HUES64 (cell line): ENCODE results near the gene CBFA2T3. TPM values are rescaled to one million over a fixed set of nuclear protein-coding genes. Genes with fewer than 3 reads are reported as not detected.

Experiments
- H3K27ac ChIP-seq: 2 replicates; pipeline ENCODE4 v1.7.0; 2013; ENCODE audit warnings: low read depth, low read length, inconsistent platforms
- H3K27me3 ChIP-seq: 2 replicates; pipeline ENCODE4 v1.6.1; 2013; ENCODE audit warnings: mild to moderate bottlenecking, low read length; ENCODE audit not compliant: insufficient read depth
- H3K36me3 ChIP-seq: 2 replicates; pipeline ENCODE4 v1.6.1; 2013; ENCODE audit warnings: mild to moderate bottlenecking, low read length; ENCODE audit not compliant: insufficient read depth
- H3K4me1 ChIP-seq: 2 replicates; pipeline ENCODE4 v1.6.1; 2013; ENCODE audit warnings: mild to moderate bottlenecking, low read length, moderate library complexity; ENCODE audit not compliant: insufficient read depth
- H3K4me3 ChIP-seq: 2 replicates; pipeline ENCODE4 v1.5.1; 2013; ENCODE audit warnings: mild to moderate bottlenecking, low read length, moderate library complexity
- H3K9ac ChIP-seq: 2 replicates; pipeline ENCODE4 v1.6.1; 2013; ENCODE audit warnings: mild to moderate bottlenecking, low read depth, low read length
- H3K9me3 ChIP-seq: 2 replicates; pipeline ENCODE4 v1.6.1; 2013; ENCODE audit warnings: low read depth, low read length; ENCODE audit not compliant: insufficient read depth
- WGBS: fragments of 150-250, 120-280 bp; methylation state at CpG from one replicate; pipeline ENCODE4 v1.1.7; 2013; ENCODE audit warnings: missing lambda C conversion rate; 5-methylcytosine and 5-hydroxymethylcytosine counted together
- polyA plus RNA-seq, 2 experiments: library from polyadenylated mRNA; stranded (reverse); fragments of 50-300 nt; gene quantifications; one replicate each; pipeline ENCODE4 v1.2.3, GENCODE V29; 2013

Gene CBFA2T3
- 0.40 TPM for polyA plus RNA-seq (2013, experiment 1 of 2)
- polyA plus RNA-seq (2013, experiment 2 of 2) = 1.3 TPM

DNA sequence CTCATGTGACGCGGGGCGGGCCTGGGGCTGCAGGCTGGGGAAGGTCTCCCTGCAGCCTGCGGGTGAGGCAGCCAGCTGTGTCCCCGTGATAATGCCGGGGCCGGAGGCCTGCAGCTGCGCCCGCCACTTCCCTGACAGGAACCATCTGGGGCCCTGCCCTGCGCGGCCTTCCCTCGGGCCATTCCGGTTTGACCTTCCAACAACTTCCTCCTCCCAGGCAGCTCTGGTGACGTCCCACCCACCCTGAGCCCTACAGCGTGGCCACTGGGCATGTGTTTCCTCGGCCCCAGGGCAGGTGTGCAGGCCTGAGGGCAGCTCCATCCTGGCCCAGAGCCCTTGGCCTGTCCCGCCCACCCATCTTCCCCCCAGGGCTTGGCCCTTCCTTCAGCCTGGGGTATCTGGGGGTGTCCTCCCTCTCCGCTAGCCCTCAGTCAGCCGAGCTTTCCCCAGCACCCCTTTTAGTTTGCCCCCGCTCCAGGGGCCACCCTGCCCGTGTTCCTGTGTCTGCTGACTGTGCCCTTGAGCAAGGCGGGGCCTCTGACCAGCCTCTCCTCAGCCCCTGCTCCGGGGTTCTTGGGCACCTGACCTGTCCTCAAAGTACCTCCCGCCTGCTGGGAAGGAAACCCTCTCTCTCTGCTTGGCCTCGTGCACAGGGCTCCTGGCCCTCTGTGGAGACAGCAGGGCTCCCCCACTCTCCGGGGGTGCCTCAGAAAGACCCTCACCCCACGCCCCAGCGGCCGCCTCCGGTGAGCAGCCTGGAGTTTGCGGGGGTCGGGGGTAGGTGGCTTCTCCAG, at the start of gene CBFA2T3:
TSS of gene CBFA2T3 (minus strand) at position 190 of the 794 bp plus-strand sequence. CDS start 400 bp downstream, outside the sequence.
- Histone ChIP-seq H3K9me3 (no peaks in the 10 kb centered on the region), H3K27me3 (no peaks in the 10 kb centered on the region), H3K9ac (no peak within 1 kb of the TSS), H3K4me3 (no peak within 1 kb of the TSS), H3K27ac (no peak within 1 kb of the TSS), H3K4me1 (no peaks in the 10 kb centered on the region), H3K36me3 (no peaks in the 10 kb centered on the region)
- 86% methylated on average over 32 of the region's 32 CpGs for WGBS

DNA sequence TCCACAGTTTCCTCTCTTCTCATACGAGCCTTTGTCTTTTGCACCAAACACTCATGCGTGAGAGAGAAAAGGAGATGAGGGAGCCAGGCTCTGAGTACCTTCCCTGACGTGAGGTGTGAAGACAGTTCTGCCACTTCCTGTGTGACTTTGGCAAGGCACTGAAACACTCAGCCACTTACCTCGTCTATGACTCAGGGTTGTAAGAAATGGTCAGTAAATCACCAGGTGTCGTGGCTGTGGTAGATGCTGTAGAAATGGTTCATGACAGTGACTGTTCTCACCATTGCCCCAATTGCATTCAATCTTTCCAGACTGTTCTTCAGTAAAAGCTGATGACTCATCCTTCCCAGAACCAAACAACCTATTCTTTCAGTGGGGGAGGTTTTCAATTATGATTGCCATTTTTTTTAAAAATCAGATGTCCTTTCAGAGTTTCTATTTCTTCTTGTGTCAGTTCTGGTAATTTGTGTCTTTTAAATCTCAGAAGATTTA, 49.2 kb upstream of the CBFA2T3 start:
- Histone ChIP-seq H3K9ac (no peak overlapping the region), H3K9me3 (peaks cover 6% of the 10 kb centered on the region; the same call in 1 of the 2 replicates), H3K36me3 (no peaks in the 10 kb centered on the region), H3K4me3 (no peak overlapping the region), H3K27ac (no peak overlapping the region), H3K4me1 (no peaks in the 10 kb centered on the region), H3K27me3 (no peaks in the 10 kb centered on the region)
- 73% methylated on average over 5 of the region's 5 CpGs for WGBS

- no peak overlapping the region for H3K9ac ChIP-seq
- WGBS = 95% methylated on average over 3 of the region's 4 CpGs
- peaks cover 6% of the 10 kb centered on the region; the same call in 1 of the 2 replicates for H3K9me3 ChIP-seq
- no peaks in the 10 kb centered on the region for H3K36me3 ChIP-seq
- H3K4me3 ChIP-seq = no peak overlapping the region
- H3K4me1 ChIP-seq = no peaks in the 10 kb centered on the region
- H3K27me3 ChIP-seq = no peaks in the 10 kb centered on the region
- no peak overlapping the region for H3K27ac ChIP-seq
Observed at GRCh38 chr16:89025636-89026035, 48.6 kb upstream of the CBFA2T3 start.

- Histone ChIP-seq H3K4me1 (no peaks in the 10 kb centered on the region), H3K4me3 (no peak overlapping the region), H3K27ac (no peak overlapping the region), H3K9ac (no peak overlapping the region), H3K27me3 (no peaks in the 10 kb centered on the region), H3K9me3 (peaks cover 6% of the 10 kb centered on the region; the same call in 1 of the 2 replicates), H3K36me3 (no peaks in the 10 kb centered on the region)
- WGBS = 91% methylated on average over 11 of the region's 11 CpGs
Observed at GRCh38 chr16:89024546-89025060, 47.6 kb upstream of the CBFA2T3 start.

- Histone ChIP-seq H3K9me3 (peaks cover 6% of the 10 kb centered on the region; the same call in 1 of the 2 replicates), H3K4me3 (no peak overlapping the region), H3K9ac (no peak overlapping the region), H3K27me3 (no peaks in the 10 kb centered on the region), H3K36me3 (no peaks in the 10 kb centered on the region), H3K4me1 (no peaks in the 10 kb centered on the region), H3K27ac (no peak overlapping the region)
- 89% methylated on average over 23 of the region's 23 CpGs for WGBS
Observed at GRCh38 chr16:89023621-89024511, 46.9 kb upstream of the CBFA2T3 start.

GRCh38 chr16:89023151-89023551, 46.1 kb upstream of the CBFA2T3 start:
- H3K27me3 ChIP-seq = no peaks in the 10 kb centered on the region

GRCh38 chr16:89022051-89022836, 45.2 kb upstream of the CBFA2T3 start:
- Histone ChIP-seq H3K36me3 (no peaks in the 10 kb centered on the region), H3K27me3 (no peaks in the 10 kb centered on the region), H3K4me3 (no peak overlapping the region), H3K4me1 (no peaks in the 10 kb centered on the region), H3K9ac (no peak overlapping the region), H3K9me3 (peaks cover 6% of the 10 kb centered on the region; the same call in 1 of the 2 replicates), H3K27ac (no peak overlapping the region)
- 87% methylated on average over 24 of the region's 25 CpGs for WGBS

More at GRCh38 chr16:89023151-89023551, 46.1 kb upstream of the CBFA2T3 start:
- Histone ChIP-seq H3K4me3 (no peak overlapping the region), H3K4me1 (no peaks in the 10 kb centered on the region), H3K27ac (no peak overlapping the region), H3K9me3 (peaks cover 6% of the 10 kb centered on the region; the same call in 1 of the 2 replicates), H3K36me3 (no peaks in the 10 kb centered on the region), H3K9ac (no peak overlapping the region)
- 94% methylated on average over 10 of the region's 10 CpGs for WGBS

GRCh38 chr16:89020925-89021595, 44.1 kb upstream of the CBFA2T3 start:
- Histone ChIP-seq H3K9me3 (no peaks in the 10 kb centered on the region), H3K4me1 (no peaks in the 10 kb centered on the region), H3K36me3 (no peaks in the 10 kb centered on the region), H3K27ac (no peak overlapping the region), H3K4me3 (no peak overlapping the region), H3K9ac (no peak overlapping the region), H3K27me3 (no peaks in the 10 kb centered on the region)
- 93% methylated on average over 23 of the region's 23 CpGs for WGBS

- 92% methylated on average over 21 of the region's 21 CpGs for WGBS
Observed at GRCh38 chr16:89020068-89020924, 43.3 kb upstream of the CBFA2T3 start.

More at GRCh38 chr16:89020068-89020924, 43.3 kb upstream of the CBFA2T3 start:
- no peaks in the 10 kb centered on the region for H3K4me1 ChIP-seq
- no peak overlapping the region for H3K9ac ChIP-seq
- H3K9me3 ChIP-seq = no peaks in the 10 kb centered on the region
- no peak overlapping the region for H3K4me3 ChIP-seq
- H3K27me3 ChIP-seq = no peaks in the 10 kb centered on the region
- no peaks in the 10 kb centered on the region for H3K36me3 ChIP-seq
- no peak overlapping the region for H3K27ac ChIP-seq
